Lung (tissue), 12 donors: ENCODE measurements around the gene B4GALNT1. TPM values are rescaled to one million over a fixed set of nuclear protein-coding genes. Genes with fewer than 3 reads are reported as not detected.
"Not testable (repeated sequence)": the region's sequence is repeated elsewhere in the genome, so short reads cannot be mapped to it uniquely, and the experiment has no call there.

Source experiments
- ATAC-seq: fragments of 200-7000 bp; cut with Tn5 transposase; one replicate; pipeline ENCODE4 v1.9.1; 2020; ENCODE audit warnings: moderate number of reproducible peaks; ENCODE audit not compliant: insufficient read depth, low FRiP score
- DNase-seq, 3 donors: peaks; one replicate each; pipeline ENCODE4 v3.0.0-alpha.2; 2013 to 2017
- H3K27ac ChIP-seq, 2 donors: one replicate each; pipeline ENCODE4 v1.5.1; 2013; ENCODE audit warnings: mild to moderate bottlenecking in 2 of 2, moderate library complexity in 2 of 2, control low read depth in 1 of 2, inconsistent platforms in 1 of 2, low read depth in 1 of 2, low read length in 1 of 2
- H3K27me3 ChIP-seq, 3 donors: one replicate each; pipeline ENCODE4 v1.5.1; 2013; ENCODE audit warnings: low read length in 2 of 3; ENCODE audit not compliant: control insufficient read depth in 3 of 3, insufficient read depth in 3 of 3
- H3K36me3 ChIP-seq, 4 donors: one replicate each; pipeline ENCODE4 v1.5.1; 2013; ENCODE audit warnings: low read length in 4 of 4, mild to moderate bottlenecking in 1 of 4, moderate library complexity in 1 of 4; ENCODE audit not compliant: control insufficient read depth in 4 of 4, insufficient read depth in 4 of 4
- H3K4me1 ChIP-seq, 5 donors: one replicate each; pipeline ENCODE4 v1.5.1; 2013; ENCODE audit warnings: low read length in 5 of 5, mild to moderate bottlenecking in 2 of 5, moderate library complexity in 1 of 5; ENCODE audit not compliant: control insufficient read depth in 5 of 5, insufficient read depth in 5 of 5
- H3K4me3 ChIP-seq: one replicate; pipeline ENCODE4 v1.5.1; 2013; ENCODE audit warnings: mild to moderate bottlenecking, control low read depth, moderate library complexity
- H3K9ac ChIP-seq, 2 donors: one replicate each; pipeline ENCODE4 v1.5.1; 2013; ENCODE audit warnings: low read length in 2 of 2, control low read depth in 1 of 2; ENCODE audit not compliant: insufficient read depth in 1 of 2
- H3K9me3 ChIP-seq, 4 donors: one replicate each; pipeline ENCODE4 v1.5.1; 2013; ENCODE audit warnings: low read length in 3 of 4, mild to moderate bottlenecking in 1 of 4, moderate library complexity in 1 of 4; ENCODE audit not compliant: control insufficient read depth in 4 of 4, insufficient read depth in 3 of 4
- CTCF ChIP-seq: IDR thresholded peaks from 2 replicates; pipeline ENCODE4 v1.5.1; 2012; ENCODE audit warnings: mild to moderate bottlenecking; ENCODE audit errors: control extremely low read depth, extremely low read depth
- WGBS, 2 donors: extraction: QIAGEN DNeasy Blood & Tissue Kit; methylation state at CpG; one replicate each; pipeline ENCODE4 v1.1.7; 2013; 5-methylcytosine and 5-hydroxymethylcytosine counted together
- polyA plus RNA-seq, 2 donors: library from polyadenylated mRNA; stranded (reverse); fragments of 200-250 nt; gene quantifications; one replicate each; pipeline ENCODE4 v1.2.1, GENCODE V29; 2013
- total RNA-seq, 2 donors: library from RNA; depleted of rRNA in 1 of 2; stranded (reverse); fragments of >200 nt in 1 of 2; gene quantifications; one replicate each; pipeline ENCODE4 v1.2.1, GENCODE V29; 2014 to 2021
- donor health status: control.
- donor health status: control.
- donor health status: Bipolar disorder and iron deficiency.
- donor health status: healthy.
- donor health status: DM: yes; HTN: yes; CAD: no.

Gene B4GALNT1
- total and polyA plus RNA-seq, 4 donors = 0.51 to 2.5 (median 0.73) TPM

- TF ChIP-seq CTCF = no peak
- 87 to 93% methylated on average over 4 of the region's 4 CpGs for WGBS, 2 donors
- Histone ChIP-seq H3K27me3 (no peaks in the 10 kb centered on the region), H3K4me3 (no peak overlapping the region), H3K9ac (no peak overlapping the region), H3K9me3 (no peaks in the 10 kb centered on the region), H3K4me1 (no peaks in the 10 kb centered on the region), H3K27ac (no peak overlapping the region), H3K36me3 (no peaks in the 10 kb centered on the region)
- DNase-seq (no peak), ATAC-seq (no peak)
Measured at GRCh38 chr12:57661376-57661775, 28.4 kb upstream of the B4GALNT1 start.

- Histone ChIP-seq H3K9ac (no peak overlapping the region), H3K27ac (no peak overlapping the region), H3K9me3 (peaks cover 0 to 2% (median 0%) of the 10 kb centered on the region in 4 donors), H3K4me3 (no peak overlapping the region), H3K36me3 (no peaks in the 10 kb centered on the region), H3K27me3 (no peaks in the 10 kb centered on the region), H3K4me1 (peaks cover 0 to 2% (median 0%) of the 10 kb centered on the region in 5 donors)
- DNase-seq (no peak), ATAC-seq (no peak)
- no peak for TF ChIP-seq CTCF
- 58 to 59% methylated on average over 3 of the region's 3 CpGs for WGBS, 2 donors
Measured at GRCh38 chr12:57658890-57659289, 25.9 kb upstream of the B4GALNT1 start.

GRCh38 chr12:57657744-57658143 lies 24.7 kb upstream of the B4GALNT1 start:
- 43 to 58% methylated on average over 3 of the region's 3 CpGs for WGBS, 2 donors
- no peak for TF ChIP-seq CTCF
- Histone ChIP-seq H3K4me3 (no peak overlapping the region), H3K27me3 (no peaks in the 10 kb centered on the region), H3K36me3 (no peaks in the 10 kb centered on the region), H3K9me3 (peaks cover 0 to 2% (median 0%) of the 10 kb centered on the region in 4 donors), H3K27ac (no peak overlapping the region), H3K4me1 (peaks cover 0 to 2% (median 0%) of the 10 kb centered on the region in 5 donors), H3K9ac (no peak overlapping the region)
- DNase-seq (peak; percentile 40 to 80 (median 70)), ATAC-seq (peak; percentile 19)

GRCh38 chr12:57656408-57656807 lies 23.4 kb upstream of the B4GALNT1 start:
- not testable (repeated sequence) for H3K4me1 ChIP-seq, H3K9me3 ChIP-seq, H3K27me3 ChIP-seq, H3K36me3 ChIP-seq, H3K27ac ChIP-seq, H3K4me3 ChIP-seq, DNase-seq, ATAC-seq, H3K9ac ChIP-seq
- WGBS, 2 donors = 87 to 89% methylated on average over 4 of the region's 4 CpGs
